HG03571 (cell line): ENCODE data around the gene GPD1.

Experiments
- ATAC-seq: cut with Tn5 transposase; IDR thresholded peaks from one replicate; pipeline ENCODE4 v1.9.1; 2021; ENCODE audit not compliant: unreplicated experiment

GPD1 gene

GRCh38 chr12:50099302-50100008, 4.4 kb upstream of the GPD1 start:
- ATAC-seq, result no peak

- no peak for ATAC-seq
These were observed 3.2 kb upstream of the GPD1 start for GRCh38 chr12:50100561-50100960.

GRCh38 chr12:50101663-50102062, 2.1 kb upstream of the GPD1 start:
- ATAC-seq, result no peak

- no peak for ATAC-seq
These were observed 1.7 kb upstream of the GPD1 start for GRCh38 chr12:50102131-50102531.

- no peak for ATAC-seq
These were observed 1.0 kb upstream of the GPD1 start for GRCh38 chr12:50102646-50103309.

- no peak for ATAC-seq
These were observed 457 bp upstream of the GPD1 start for GRCh38 chr12:50103351-50103750.

GRCh38 chr12:50104417-50105366, 884 bp downstream of the GPD1 start:
- no peak for ATAC-seq

GRCh38 chr12:50105913-50106450, 2.2 kb downstream of the GPD1 start:
- no peak for ATAC-seq

- ATAC-seq, result no peak
These were observed 3.1 kb downstream of the GPD1 start for GRCh38 chr12:50106907-50107306.

- no peak for ATAC-seq
These were observed 3.8 kb downstream of the GPD1 start for GRCh38 chr12:50107416-50108268.

GRCh38 chr12:50109319-50109718, 5.5 kb downstream of the GPD1 start:
- ATAC-seq, result no peak

GRCh38 chr12:50110127-50110761, 6.4 kb downstream of the GPD1 start:
- no peak for ATAC-seq

- ATAC-seq, result no peak
These were observed 7.0 kb downstream of the GPD1 start for GRCh38 chr12:50110762-50111351.

- ATAC-seq, result peak; percentile 0
These were observed 7.5 kb downstream of the GPD1 start for GRCh38 chr12:50111395-50111692.

GRCh38 chr12:50111693-50112455, 8.1 kb downstream of the GPD1 start, which contains the start of gene COX14:
TSS of gene COX14 (plus strand) at chr12:50112236. CDS start at chr12:50120044, 7,808 bp downstream.
- ATAC-seq, result peak; percentile 74

GRCh38 chr12:50112456-50113218, 8.8 kb downstream of the GPD1 start:
- ATAC-seq, result no peak

- no peak for ATAC-seq
These were observed 13.3 kb downstream of the GPD1 start for GRCh38 chr12:50117057-50117622.

- no peak for ATAC-seq
These were observed 15.6 kb downstream of the GPD1 start for GRCh38 chr12:50119387-50119786.
